A549 (cell line): Measurements from ENCODE around the gene HS3ST4.

Experiments used
- CEBPB ChIP-seq, 2 experiments: fragments of >200 bp in 1 of 2; sonication (Bioruptor Twin) in 1 of 2; formaldehyde crosslinking in 1 of 2; IDR thresholded peaks; 2 replicates each; pipeline ENCODE4 v1.6.1; 2012 to 2016
- CTCF ChIP-seq: fragments of >200 bp; sonication (Bioruptor Twin); formaldehyde crosslinking; IDR thresholded peaks from 3 replicates; pipeline ENCODE4 v1.5.1; 2016
- GATA3 ChIP-seq: IDR thresholded peaks from 2 replicates; pipeline ENCODE4 v1.6.1; 2012; ENCODE audit warnings: borderline replicate concordance
- KDM1A ChIP-seq: fragments of 200-600 bp; sonication (generic); IDR thresholded peaks from 2 replicates; pipeline ENCODE4 v1.6.1; 2016; ENCODE audit warnings: low read depth, mild to moderate bottlenecking
- KDM5A ChIP-seq: fragments of 200-600 bp; sonication (generic); IDR thresholded peaks from 2 replicates; pipeline ENCODE4 v1.6.1; 2016; ENCODE audit warnings: antibody characterized with exemption, mild to moderate bottlenecking
- MAFK ChIP-seq: fragments of 450-650 bp; IDR thresholded peaks from 2 replicates; pipeline ENCODE4 v1.6.1; 2014; ENCODE audit not compliant: partially characterized antibody
- MAX ChIP-seq: IDR thresholded peaks from 2 replicates; pipeline ENCODE4 v1.6.1; 2012
- POLR2A ChIP-seq: IDR thresholded peaks from 2 replicates; pipeline ENCODE4 v1.6.1; 2012; ENCODE audit warnings: mild to moderate bottlenecking, low read length
- RARB ChIP-seq: fragments of 250-450 bp; sonication (Bioruptor Pico); IDR thresholded peaks from 2 replicates; pipeline ENCODE4 v1.8.0; 2021; ENCODE audit warnings: mild to moderate bottlenecking, moderate library complexity
- SMC3 ChIP-seq: fragments of >200 bp; sonication (Bioruptor Twin); formaldehyde crosslinking; IDR thresholded peaks from 3 replicates; pipeline ENCODE4 v1.6.1; 2018; ENCODE audit warnings: inconsistent platforms
- USF2 ChIP-seq: fragments of 450-650 bp; IDR thresholded peaks from 2 replicates; pipeline ENCODE4 v1.6.1; 2014; ENCODE audit warnings: antibody characterized with exemption

- TF ChIP-seq RARB (CRISPR knock-in tag) (no peak), CTCF (no peak), USF2 (no peak), CEBPB (IDR thresholded peaks at IDR 0.05) (no peak), POLR2A (no peak), KDM1A (no peak), GATA3 (no peak), MAX (no peak), KDM5A (no peak), MAFK (no peak), SMC3 (no peak)
Observed at GRCh38 chr16:25751230-25751835, 59.6 kb downstream of the HS3ST4 start.
